RWPE2 (cell line): ENCODE data around the gene FOXJ2.

ENCODE experiments used
- ATAC-seq: fragments of 200-7000 bp; cut with Tn5 transposase; 3 replicates; pipeline ENCODE4 v1.9.1; 2021; ENCODE audit warnings: low read depth
- DNase-seq: peaks from one replicate; pipeline ENCODE4 v3.0.0-alpha.2; 2020; ENCODE audit warnings: low spot score
- H3K27ac ChIP-seq: fragments of 450-650 bp; 2 replicates; pipeline ENCODE4 v1.5.1; 2017; ENCODE audit warnings: mild to moderate bottlenecking; ENCODE audit not compliant: poor library complexity, severe bottlenecking
- H3K27me3 ChIP-seq: fragments of 250-450 bp; sonication (Bioruptor Pico); 2 replicates; pipeline ENCODE4 v1.5.1; 2021; ENCODE audit warnings: mild to moderate bottlenecking, moderate library complexity; ENCODE audit not compliant: insufficient read depth, poor library complexity, severe bottlenecking
- H3K36me3 ChIP-seq: fragments of 250-450 bp; sonication (Bioruptor Pico); 2 replicates; pipeline ENCODE4 v1.5.1; 2020; ENCODE audit warnings: low read depth, mild to moderate bottlenecking, moderate library complexity
- H3K4me1 ChIP-seq: fragments of 250-450 bp; sonication (Bioruptor Pico); 2 replicates; pipeline ENCODE4 v1.5.1; 2021; ENCODE audit warnings: mild to moderate bottlenecking, moderate library complexity; ENCODE audit not compliant: insufficient read depth, poor library complexity, severe bottlenecking
- H3K4me3 ChIP-seq: fragments of 250-450 bp; sonication (Bioruptor Pico); 2 replicates; pipeline ENCODE4 v1.5.1; 2021; ENCODE audit warnings: mild to moderate bottlenecking, moderate library complexity; ENCODE audit not compliant: severe bottlenecking
- H3K9me3 ChIP-seq: fragments of 250-450 bp; sonication (Bioruptor Pico); 2 replicates; pipeline ENCODE4 v1.5.1; 2021; ENCODE audit warnings: mild to moderate bottlenecking, moderate library complexity; ENCODE audit not compliant: severe bottlenecking
- CTCF ChIP-seq: fragments of 450-650 bp; IDR thresholded peaks from one replicate; pipeline ENCODE4 v1.5.1; 2017; ENCODE audit warnings: mild to moderate bottlenecking, moderate library complexity; ENCODE audit not compliant: poor library complexity, severe bottlenecking

The FOXJ2 gene

DNA sequence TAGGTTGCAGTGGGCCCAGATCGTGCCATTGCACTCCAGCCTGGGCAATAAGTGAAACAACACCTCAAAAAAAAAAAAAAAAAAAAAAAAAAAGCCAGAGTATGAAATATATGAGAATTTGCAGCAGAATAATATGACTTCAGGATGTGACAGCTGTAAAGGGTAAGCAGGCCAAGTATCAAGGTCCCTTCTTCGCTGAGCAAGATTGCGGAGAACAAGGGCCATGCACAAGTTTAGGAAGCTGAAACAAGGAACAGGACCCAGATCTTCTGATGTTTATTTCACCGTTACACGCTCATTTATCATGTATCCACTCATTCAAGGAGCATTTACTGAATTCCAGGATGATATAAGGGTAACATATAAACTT lies 659 bp upstream of the FOXJ2 start:
- Histone ChIP-seq H3K4me3 (peak overlapping the region; percentile 77), H3K9me3 (no peaks in the 10 kb centered on the region), H3K27ac (peak overlapping the region; percentile 39), H3K4me1 (no peaks in the 10 kb centered on the region), H3K36me3 (no peaks in the 10 kb centered on the region), H3K27me3 (no peaks in the 10 kb centered on the region)
- DNase-seq: no peak
- TF ChIP-seq CTCF: no peak
- no peak for ATAC-seq

GRCh38 chr12:8033153-8034044 lies 883 bp downstream of the FOXJ2 start:
- no peaks in the 10 kb centered on the region for H3K27me3 ChIP-seq
- DNase-seq (no peak), ATAC-seq (peak; percentile 30; the same call in 1 of the 3 replicates)
- TF ChIP-seq CTCF: no peak
- H3K36me3 ChIP-seq: no peaks in the 10 kb centered on the region
- H3K4me1 ChIP-seq: no peaks in the 10 kb centered on the region
- no peaks in the 10 kb centered on the region for H3K9me3 ChIP-seq
- peak overlapping the region; percentile 77 for H3K4me3 ChIP-seq
- H3K27ac ChIP-seq: peak overlapping the region; percentile 39

- H3K4me3 ChIP-seq: no peak overlapping the region
- no peak overlapping the region for H3K27ac ChIP-seq
- ATAC-seq (no peak), DNase-seq (no peak)
- H3K4me1 ChIP-seq: no peaks in the 10 kb centered on the region
- no peaks in the 10 kb centered on the region for H3K36me3 ChIP-seq
- H3K9me3 ChIP-seq: no peaks in the 10 kb centered on the region
- no peak for TF ChIP-seq CTCF
- no peaks in the 10 kb centered on the region for H3K27me3 ChIP-seq
Observed at GRCh38 chr12:8034802-8035201, 2.3 kb downstream of the FOXJ2 start.

DNA sequence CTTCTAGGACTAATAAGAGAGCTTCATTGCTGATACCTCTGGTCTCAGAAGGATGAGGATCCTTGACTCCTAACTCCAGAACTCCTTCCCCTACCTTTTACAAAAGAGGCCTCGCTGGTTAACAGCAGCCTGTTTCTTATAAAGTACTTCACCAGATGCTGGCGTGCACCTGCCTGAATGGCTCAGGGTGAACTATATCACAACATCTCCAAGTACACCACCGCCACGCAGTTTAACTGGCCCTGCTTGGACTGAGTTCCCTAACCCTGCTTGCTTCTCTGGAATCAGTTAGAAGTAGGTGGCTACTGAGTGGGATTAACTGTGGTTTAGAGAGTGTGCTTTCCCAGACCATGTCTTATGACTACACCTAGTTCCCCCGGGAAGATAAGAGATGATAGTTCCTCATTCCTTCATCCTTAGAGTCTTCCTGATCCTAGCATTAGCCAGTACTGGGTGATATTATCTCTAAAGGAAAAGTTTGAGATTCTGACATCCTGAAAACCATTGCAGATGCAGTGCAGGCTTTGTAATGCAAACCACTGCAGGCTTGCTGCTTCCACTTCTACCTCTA lies 3.0 kb downstream of the FOXJ2 start:
- no peak overlapping the region for H3K4me3 ChIP-seq
- no peaks in the 10 kb centered on the region for H3K4me1 ChIP-seq
- no peak for DNase-seq
- H3K36me3 ChIP-seq: no peaks in the 10 kb centered on the region
- no peaks in the 10 kb centered on the region for H3K9me3 ChIP-seq
- H3K27ac ChIP-seq: no peak overlapping the region
- no peak for TF ChIP-seq CTCF
- no peak for ATAC-seq
- no peaks in the 10 kb centered on the region for H3K27me3 ChIP-seq

- no peaks in the 10 kb centered on the region for H3K36me3 ChIP-seq
- no peak overlapping the region for H3K27ac ChIP-seq
- no peak overlapping the region for H3K4me3 ChIP-seq
- no peaks in the 10 kb centered on the region for H3K4me1 ChIP-seq
- DNase-seq (no peak), ATAC-seq (no peak)
- no peaks in the 10 kb centered on the region for H3K27me3 ChIP-seq
- TF ChIP-seq CTCF: no peak
- H3K9me3 ChIP-seq: no peaks in the 10 kb centered on the region
Observed at GRCh38 chr12:8036346-8036745, 3.8 kb downstream of the FOXJ2 start.
